Uterus (tissue), 2 donors: ENCODE data around the gene TRIM38.

ENCODE experiments used
- CTCF ChIP-seq, 4 experiments: fragments of 200-600 bp in 2 of 4; fragments of 450-650 bp in 2 of 4; sonication (generic) in 2 of 4; IDR thresholded peaks; one replicate each; pipeline ENCODE4 v1.5.1; 2016 to 2019; ENCODE audit warnings: antibody characterized with exemption in 4 of 4, mild to moderate bottlenecking in 2 of 4, moderate library complexity in 1 of 4
- POLR2A ChIP-seq, 2 donors: fragments of 450-650 bp; IDR thresholded peaks; one replicate each; pipeline ENCODE4 v1.6.1; 2016; ENCODE audit warnings: antibody characterized with exemption in 2 of 2, mild to moderate bottlenecking in 1 of 2, moderate library complexity in 1 of 2

GRCh38 chr6:25990172-25990873 is 27.7 kb downstream of the TRIM38 start:
- no peak for TF ChIP-seq CTCF (IDR thresholded peaks at IDR 0.05)
- TF ChIP-seq POLR2A (IDR thresholded peaks at IDR 0.05), result no peak
